Measurements from ENCODE around the gene PROCR.
"Not testable (repeated sequence)": the region's sequence is repeated elsewhere in the genome, so short reads cannot be mapped to it uniquely, and the experiment has no call there.

PROCR gene

DNA sequence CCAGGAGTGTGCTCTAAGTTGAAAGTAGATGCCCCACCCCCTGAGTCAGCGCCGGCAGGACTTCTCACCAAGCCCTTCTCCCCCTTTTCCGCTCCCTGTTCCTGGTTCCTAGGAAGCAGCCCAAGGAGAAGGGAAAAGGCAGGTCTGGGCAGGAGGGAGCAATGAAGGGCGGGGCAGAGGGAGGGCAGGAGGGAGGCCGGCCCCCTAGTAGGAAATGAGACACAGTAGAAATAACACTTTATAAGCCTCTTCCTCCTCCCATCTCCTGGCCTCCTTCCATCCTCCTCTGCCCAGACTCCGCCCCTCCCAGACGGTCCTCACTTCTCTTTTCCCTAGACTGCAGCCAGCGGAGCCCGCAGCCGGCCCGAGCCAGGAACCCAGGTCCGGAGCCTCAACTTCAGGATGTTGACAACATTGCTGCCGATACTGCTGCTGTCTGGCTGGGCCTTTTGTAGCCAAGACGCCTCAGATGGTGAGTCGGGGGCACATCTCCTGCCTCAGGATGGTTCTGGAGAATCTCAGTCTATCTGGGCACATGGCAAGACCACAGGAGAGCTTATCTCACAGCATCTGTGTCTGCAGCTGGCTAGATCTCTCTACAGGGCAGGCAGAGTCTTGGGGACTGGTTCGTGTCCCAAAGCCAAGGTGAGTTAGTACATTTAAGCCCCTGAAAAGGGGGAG lies at the start of gene PROCR:
Gene PROCR (plus strand): TSS at position 320 of the 681 bp plus-strand sequence. CDS start 83 bp downstream, at position 403.
- no peak for DNase-seq (ENCODE audit: insufficient read length, low spot score)
- no peak for FAIRE-seq

DNA sequence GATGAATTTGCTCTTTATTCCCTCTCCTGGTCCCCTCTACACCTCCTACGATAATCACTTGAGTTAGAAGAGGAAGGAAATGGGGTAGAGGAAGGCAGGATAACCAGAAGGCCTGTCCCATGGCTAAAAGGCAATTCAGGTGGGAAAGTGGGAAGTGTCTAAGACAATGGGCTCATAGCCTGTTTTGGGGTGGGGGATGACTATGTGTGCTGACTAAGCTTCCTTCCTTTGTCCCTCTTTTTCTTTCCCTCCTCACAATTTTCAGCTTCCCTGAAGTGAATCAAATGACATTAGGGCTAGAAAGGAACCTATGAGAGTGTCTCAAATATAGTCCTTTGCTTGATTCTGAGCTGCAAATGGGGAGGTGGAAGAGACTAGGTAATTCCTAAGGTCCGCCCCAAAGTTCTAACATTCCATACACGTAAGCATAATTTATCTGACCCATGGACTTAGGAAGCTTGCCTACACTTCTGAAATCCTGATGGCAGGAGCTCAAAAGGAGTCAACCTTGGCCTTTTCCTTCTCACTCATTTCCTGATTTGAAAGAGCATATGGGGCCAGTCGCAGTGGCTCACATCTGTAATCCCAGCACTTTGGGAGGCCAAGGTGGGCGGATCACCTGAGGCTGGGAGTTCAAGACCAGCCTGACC lies 49.0 kb upstream of the PROCR start:
- DNase-seq (ENCODE audit: insufficient read length, low spot score) (no peak), FAIRE-seq (no peak)

DNA sequence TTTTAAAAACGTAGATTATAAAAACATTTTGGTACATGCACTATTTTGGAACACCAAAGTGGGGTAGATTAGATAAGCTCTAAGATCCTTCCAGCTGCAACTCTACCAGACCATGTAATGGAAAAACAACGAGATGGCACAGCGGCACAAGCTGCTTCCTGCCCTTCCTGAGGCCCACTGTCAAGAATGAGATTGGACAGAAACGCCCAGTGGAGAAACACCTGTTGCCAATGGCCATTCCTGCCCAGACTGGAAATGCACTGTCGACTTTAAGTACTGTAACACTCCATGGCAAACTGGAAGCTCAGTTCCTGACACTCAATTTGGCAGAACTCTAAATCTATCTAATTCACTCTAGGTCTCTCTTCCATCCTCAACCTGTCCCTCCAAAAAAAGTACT lies 46.1 kb upstream of the PROCR start:
- DNase-seq (ENCODE audit: insufficient read length, low spot score) (no peak), FAIRE-seq (no peak)

DNA sequence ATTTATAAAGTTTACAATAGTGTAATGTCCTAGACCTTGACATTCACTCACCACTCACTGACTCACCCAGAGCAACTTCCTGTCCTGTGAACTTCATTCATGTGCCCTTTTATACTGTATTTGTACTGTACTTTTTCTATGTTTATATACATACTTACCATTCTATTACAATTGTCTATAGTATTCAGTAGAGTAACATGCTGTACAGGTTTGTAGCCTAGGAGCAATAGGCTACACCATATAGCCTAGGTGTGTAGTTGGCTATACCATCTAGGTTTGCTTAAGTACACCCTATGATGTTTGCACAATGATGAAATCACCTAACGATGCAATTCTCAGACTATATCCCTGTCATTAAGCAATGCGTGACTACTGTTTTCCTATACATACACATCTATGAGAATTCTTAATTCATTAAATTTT lies 42.2 kb upstream of the PROCR start:
- FAIRE-seq (no peak), DNase-seq (ENCODE audit: insufficient read length, low spot score) (no peak)

DNA sequence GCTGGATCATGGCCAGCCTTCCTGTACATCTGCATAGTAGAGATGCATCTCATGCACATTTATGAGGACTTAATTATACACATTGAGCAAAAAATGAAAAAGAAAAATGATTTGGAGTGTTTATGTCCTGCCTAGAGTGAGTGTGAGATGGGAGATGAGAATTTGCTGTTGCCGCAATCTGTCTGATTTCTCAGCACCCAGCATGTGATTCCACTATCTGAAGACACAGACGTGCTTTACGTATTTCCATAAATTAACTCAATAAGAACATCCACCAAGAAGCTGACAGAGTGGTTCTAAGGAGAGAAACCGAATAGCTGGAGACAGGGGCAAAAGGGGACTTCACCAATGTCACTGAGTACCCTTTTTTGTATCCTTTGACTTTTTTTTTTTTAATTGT lies 39.9 kb upstream of the PROCR start:
- DNase-seq (ENCODE audit: insufficient read length, low spot score) (no peak), FAIRE-seq (no peak)

DNA sequence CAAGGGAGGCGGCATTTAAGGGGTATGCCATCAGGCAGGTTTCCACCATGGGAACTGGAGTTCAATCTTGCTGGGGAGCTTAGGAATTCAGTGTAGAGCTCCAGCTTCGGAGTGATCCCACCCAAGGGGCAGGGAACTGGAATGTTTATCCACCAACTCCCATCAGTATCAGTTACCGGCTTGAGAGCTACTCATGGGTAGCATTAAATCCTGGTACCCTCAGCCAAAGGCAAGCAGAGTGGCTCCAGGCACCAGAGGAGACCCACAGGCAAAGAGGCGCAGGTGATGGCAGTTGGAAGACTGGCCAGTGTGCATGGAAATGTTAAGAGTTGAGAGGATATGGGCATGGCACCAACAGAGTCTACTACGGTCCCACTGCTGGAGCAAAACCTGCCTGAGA lies 38.8 kb upstream of the PROCR start:
- no peak for FAIRE-seq
- no peak for DNase-seq (ENCODE audit: insufficient read length, low spot score)

DNA sequence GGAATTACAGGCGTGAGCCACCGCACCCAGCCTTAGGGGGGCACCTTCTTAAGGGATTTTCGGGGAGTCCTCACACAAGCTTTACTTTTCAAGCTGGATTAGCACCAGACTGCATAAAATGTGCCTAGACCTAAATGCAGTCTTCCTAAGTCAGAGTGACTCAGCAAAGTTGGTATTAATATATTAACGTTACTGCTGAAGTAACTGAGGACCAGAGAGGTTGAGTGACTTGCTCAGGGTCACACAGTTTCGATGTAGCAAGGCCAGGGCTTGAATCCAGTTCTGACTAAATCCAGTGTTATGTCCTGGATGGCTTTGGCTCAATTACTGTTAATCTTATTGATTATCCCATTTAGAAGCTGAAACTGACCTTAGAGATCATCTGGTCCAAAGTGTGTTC lies 38.1 kb upstream of the PROCR start:
- FAIRE-seq: no peak
- no peak for DNase-seq (ENCODE audit: insufficient read length, low spot score)

DNA sequence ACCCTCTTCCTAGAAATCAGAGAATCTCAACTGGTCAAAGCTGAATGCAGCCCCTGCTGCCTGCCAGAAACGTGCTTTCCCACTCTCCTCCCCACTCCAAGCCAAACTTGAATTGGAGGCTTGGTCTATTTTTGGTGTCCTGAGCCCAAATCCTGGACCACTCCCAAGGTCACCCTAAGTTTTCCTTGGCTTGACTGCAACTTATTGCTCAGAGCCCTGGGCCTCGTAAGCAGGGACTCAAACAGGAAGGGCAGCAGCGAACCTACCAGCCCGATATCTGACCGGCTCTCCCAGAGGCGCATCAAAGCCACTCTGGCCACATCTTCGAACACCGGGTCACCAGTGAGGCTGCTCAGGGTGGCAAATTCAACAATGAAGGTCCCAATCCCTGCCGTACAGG lies 37.4 kb upstream of the PROCR start:
- FAIRE-seq (no peak), DNase-seq (ENCODE audit: insufficient read length, low spot score) (no peak)

DNA sequence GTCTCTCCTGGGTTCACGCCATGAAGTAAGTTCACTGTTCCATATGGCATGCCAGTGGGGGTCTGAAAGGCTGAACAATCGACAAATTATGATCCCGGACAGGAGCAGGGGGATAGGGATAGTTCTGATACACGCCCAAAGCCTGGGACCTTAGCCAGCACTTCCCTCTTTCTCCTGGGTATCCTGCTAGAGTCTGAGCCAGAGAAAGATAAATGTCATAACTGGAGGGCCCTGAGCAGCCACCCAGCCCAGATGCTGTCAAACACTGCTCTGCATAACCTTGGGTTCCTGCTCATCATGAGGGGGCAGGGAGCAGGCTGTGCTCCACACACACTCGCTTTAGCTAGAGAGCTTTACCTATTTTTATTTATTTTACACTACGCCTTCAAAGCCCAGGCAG lies 37.0 kb upstream of the PROCR start:
- DNase-seq (ENCODE audit: insufficient read length, low spot score): no peak
- FAIRE-seq: no peak

DNA sequence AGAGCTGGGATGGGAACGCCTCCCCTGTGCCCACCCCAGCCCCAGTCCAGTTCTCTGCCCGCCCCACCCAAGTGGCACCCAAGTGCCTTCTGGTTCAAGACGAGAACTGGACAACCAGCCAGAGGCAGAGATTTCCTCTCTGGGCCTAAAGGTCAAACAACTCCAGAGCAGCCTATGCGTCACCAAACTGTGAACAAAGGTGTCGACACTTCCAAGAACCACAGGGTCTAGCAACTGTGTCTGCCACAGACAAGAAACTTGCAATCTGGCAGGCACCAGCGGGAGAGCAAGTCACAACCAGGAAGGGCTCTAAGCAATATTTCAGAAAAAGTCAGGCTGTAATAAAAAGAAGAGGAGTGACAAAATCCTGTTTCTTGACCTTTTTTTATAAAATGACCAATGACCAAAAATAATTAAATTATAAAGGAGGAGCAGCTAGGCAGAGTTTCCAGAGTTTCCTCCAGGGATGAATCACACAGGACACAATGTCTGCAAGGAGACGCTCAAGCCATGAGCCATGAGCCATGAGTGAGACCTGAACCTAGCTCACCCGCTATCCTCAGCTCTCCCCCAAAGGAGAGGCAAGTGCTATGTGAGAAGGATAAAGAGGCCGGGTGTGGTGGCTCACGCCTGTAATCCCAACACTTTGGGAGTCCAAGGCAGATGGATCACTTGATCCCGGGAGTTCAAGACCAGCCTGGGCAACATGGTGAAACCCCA lies 35.8 kb upstream of the PROCR start:
- DNase-seq (ENCODE audit: insufficient read length, low spot score) (no peak), FAIRE-seq (no peak)

DNA sequence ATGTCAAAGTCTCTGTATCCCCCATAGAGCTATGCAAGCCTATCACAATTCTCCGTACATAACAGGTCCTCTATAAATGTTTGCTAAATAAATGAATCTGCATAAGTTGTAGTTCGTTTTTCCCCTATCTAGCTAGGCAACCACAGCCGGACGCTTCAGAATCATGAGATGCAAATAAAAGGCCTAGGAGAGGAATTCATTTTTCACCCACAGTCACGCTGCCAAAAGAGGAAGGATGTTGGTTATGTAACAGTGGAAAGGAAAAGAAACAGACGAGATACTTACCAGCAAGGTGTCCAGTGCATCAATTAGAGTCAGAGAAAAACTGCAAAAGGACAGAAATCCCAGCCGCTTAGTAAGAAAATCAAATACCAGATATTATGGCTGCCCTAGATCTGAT lies 27.2 kb upstream of the PROCR start:
- FAIRE-seq: no peak
- no peak for DNase-seq (ENCODE audit: insufficient read length, low spot score)

DNA sequence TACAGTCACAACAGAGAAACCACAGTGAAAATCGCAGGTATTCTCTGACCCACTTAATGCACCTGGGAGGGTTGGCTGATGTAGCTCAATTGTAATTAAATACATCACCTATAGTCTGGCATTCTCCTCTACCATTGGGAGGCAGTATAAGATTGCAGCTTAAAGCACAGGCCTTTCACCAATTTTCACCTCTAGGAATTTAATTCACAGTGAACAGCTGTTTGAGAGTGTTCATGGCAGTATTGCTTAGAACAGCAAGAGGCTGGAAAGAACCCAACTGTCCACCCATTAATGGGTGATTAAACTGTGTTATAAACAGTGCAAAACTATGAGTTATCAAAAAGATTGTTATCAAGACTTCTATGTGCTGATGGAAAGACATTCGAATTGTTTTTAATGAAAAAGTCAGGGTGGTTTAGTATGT lies 26.7 kb upstream of the PROCR start:
- DNase-seq (ENCODE audit: insufficient read length, low spot score): peak; percentile 37
- peak; percentile 56 for FAIRE-seq

DNA sequence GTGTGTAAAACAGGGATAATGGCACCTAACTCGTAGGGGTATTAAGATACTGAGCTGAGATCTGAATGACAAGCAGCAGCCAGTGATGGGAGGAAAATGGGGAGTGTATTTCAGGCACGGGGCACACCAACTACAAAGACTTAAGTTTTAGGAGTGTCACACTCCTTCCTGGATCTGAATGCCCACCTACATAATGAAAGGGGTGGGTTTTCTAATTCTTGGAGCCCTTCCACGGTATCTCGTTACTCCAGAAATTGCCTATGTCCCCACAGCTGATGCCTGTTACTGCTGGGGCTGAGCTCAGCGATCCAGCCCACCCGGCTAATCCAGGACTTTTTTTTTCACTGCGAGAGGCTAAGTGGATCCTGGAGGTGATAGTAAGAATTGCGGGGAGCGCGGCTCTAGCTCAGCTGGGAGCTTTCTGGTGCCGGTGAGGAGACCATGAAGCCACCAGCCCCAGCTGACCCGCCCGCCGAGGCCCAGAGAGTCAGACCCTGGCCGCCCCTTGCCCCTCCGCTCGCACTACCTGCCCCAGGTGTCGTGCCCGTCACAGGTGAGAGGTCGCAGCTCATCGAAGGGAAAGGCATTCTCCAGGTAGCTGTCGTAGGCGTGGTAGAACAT lies 25.5 kb upstream of the PROCR start:
- no peak for DNase-seq (ENCODE audit: insufficient read length, low spot score)

DNA sequence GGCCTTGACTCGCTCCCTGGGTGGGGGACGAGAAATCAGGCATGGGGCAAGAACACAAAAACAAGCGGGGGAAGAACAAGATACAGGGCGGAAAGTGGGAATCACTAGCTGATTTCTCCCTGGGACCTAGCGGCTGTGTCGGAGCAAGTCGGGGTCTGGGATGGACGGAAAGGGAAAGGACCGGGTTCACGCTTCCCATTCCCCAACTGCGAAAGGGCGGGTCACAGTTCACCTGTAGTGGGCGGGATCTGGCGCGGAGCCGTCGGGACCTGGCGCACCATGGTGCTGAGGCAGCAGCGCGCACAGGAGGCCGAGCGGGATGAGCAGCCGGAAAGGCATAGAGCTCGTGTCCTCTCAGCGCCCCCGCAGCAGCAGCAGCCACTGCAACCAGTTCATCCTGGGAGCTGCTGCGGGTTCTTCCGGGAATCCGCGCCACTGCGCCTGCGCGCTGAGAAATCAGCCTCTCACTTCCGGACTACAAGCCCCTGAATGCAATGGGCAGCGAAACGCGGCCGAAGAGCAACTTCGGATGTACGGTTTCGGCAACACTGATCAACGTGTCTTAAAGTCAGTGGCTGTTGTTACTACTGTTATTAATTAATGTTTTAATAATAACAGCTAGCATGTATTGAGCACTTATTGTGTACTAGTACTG lies 24.8 kb upstream of the PROCR start, which contains the start of gene EDEM2:
Gene EDEM2 (minus strand): TSS at position 417 of the 655 bp plus-strand sequence. CDS start 78 bp downstream, at position 339.
- FAIRE-seq: peak; percentile 88
- DNase-seq (ENCODE audit: insufficient read length, low spot score): peak; percentile 94

More for the DNA sequence above, 25.5 kb upstream of the PROCR start:
- FAIRE-seq: no peak

DNA sequence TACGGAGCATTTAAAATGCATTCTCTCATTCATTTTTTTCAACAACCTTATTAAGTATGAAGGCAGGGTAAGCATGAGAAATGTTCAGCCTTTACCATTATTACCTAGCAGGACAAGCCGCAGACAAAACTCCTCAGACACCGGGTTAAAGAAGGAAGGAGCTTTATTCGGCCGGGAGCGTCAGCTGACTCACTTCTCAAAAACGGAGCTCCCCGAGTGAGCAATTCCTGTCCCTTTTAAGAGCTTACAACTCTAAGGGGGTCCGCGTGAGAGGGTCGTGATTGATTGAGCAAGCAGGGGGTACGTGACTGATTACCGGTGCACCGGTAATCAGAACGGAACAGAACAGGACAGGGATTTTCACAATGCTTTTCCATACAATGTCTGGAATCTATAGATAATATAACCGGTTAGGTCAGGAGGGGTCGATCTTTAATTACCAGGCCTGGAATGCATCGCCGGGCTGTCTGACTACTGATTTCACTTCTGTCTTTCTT lies 24.2 kb upstream of the PROCR start:
- DNase-seq (ENCODE audit: insufficient read length, low spot score); FAIRE-seq: not testable (repeated sequence)

DNA sequence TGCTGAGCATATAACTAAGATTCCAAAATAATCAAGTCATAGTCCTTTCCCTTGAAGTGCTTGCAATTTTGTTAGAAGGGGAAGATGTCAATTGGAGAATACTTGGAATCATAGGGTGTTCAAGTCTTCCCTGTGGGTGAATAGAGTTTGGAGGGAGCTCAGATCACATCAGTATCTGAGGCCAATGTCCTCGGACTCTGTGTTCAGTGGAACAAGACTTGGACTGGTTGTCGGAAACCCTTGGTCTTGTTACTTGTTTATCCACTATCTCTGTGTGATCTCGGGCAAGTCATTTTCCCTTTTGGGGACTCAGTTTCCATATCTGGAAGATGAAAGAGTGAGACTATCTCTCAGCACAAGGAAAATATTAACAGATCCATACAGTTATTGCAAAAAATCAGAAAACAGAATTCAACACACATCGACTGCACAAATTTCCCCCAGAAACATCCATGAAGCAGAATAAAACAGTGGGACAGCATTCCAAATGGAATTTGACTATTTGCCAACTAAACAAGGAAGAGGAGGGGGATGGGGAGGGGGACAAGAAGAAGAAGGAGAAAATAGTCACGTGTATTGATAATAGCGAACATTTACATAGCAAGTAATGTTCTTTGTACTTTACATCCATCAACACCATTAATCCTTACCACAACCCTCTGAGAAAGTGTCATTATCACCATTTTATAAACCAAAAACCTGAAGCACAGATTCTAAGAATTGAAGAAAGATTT lies 20.9 kb upstream of the PROCR start:
- FAIRE-seq (no peak), DNase-seq (ENCODE audit: insufficient read length, low spot score) (no peak)

DNA sequence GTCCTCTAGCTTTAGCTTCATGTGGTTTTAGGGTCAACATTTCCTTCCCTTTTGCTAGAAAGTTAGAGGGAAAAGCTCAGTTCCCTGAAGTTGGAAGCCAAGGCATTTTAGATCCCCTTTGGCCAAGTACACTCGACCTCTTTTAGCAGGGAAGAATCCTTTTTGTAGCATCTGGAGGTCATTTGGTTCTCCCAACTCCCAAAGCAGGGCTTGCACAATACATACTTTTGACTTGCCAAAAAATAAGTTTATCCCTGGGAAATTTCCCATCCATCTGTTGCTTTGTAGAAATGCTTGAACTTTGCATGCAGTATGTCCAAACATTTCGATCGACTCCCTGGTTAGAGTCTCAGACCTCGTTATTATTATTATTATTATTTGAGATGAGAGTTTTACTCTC lies 20.1 kb upstream of the PROCR start:
- DNase-seq (ENCODE audit: insufficient read length, low spot score): no peak
- no peak for FAIRE-seq

DNA sequence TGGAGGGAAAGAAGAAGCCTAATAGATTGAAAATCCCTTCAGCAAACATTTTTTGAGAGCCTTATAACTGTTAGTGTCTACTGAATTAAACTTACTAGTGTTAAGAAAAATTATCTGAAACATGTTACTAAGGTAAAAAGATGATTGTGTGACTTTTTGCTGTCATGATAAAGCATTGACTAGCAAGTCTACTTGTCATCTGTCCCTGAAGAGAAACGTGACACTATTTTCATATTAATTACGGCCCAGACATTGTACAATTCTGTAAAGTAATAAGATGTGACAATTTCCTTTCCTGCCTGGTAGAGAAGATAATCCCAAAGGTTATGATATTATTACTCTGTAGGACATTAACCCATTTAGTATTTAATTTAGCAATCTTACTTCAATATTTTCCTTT lies 15.9 kb upstream of the PROCR start:
- FAIRE-seq (no peak), DNase-seq (ENCODE audit: insufficient read length, low spot score) (no peak)

DNA sequence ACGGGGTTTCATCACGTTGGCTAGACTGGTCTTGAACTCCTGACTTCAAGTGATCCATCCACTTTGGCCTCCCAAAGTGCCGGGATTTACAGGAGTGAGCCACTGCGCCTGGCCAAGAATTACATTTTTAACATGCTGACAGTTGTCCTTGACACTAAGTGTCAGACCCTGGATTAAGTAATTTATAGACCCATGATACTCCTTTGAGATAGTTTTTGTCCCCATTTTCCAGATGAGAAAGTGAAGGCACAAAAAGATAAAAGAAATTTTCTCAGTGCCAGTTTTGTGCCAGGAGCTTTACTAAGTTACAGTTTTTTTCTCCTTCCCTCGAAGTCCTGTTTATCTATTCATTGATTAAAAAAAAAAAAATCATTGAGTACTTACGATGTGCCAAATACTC lies 14.9 kb upstream of the PROCR start:
- FAIRE-seq: no peak
- no peak for DNase-seq (ENCODE audit: insufficient read length, low spot score)

DNA sequence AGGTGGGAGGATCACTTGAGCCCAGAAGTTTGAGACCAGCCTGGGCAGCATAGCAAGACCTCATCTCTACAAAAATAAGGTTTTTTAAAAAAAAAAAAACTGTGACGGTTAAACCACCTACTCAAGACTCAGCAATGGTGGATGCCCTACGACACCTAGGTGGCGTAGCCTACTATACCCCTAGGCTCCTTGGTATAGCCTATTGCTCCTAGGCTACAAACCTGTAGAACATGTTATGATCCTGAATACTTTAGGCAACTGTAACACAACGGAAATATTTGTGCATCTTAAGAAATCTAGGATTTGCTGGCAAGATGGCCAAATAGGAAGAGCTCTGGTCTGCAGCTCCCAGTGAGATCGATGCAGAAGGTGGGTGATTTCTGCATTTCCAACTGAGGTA lies 11.5 kb upstream of the PROCR start:
- not testable (repeated sequence) for DNase-seq (ENCODE audit: insufficient read length, low spot score); FAIRE-seq
